NCI-H510A (cell line): Measurements from ENCODE around the gene SORCS1.

Source experiments
- DNase-seq: peaks from one replicate; lab custom pipeline; 2025; lab: John Stamatoyannopoulos, UW

SORCS1 gene

DNA sequence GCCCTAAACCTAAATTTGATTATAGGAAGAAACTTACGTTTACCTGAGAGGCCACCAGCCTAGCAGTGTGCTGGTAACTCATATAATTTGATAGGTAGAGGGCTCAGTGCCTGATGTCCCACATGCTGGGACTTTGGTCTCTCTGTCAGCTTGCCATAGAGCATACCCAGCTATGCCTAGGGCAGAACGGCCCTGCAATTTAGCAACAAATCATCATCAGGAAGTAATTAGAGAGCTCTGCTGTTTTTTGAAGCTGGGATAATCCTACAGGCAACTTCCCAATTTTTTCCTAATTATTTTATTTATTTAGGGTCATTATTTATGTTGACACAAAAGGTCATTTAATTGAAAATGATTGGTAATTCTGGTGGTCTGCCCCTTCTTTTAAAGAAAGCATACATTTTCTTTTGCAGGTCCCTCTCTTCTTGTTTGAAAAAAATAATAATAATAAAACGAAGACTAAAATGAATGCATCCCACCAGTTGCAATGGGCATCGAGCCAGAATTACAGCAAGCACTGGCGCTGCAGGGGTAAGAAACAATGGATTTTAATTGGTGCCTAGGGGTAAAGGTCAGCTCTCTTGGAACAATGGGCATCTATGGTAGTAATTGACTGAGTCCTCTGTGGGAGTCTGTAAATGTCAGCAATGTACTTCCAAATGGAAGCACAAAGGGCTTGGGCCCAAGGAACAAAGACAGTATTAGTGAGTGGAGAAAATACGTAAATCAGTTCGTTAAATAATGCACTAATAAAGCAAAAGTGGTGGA is 348.0 kb downstream of the SORCS1 start:
- no peak for DNase-seq

DNA sequence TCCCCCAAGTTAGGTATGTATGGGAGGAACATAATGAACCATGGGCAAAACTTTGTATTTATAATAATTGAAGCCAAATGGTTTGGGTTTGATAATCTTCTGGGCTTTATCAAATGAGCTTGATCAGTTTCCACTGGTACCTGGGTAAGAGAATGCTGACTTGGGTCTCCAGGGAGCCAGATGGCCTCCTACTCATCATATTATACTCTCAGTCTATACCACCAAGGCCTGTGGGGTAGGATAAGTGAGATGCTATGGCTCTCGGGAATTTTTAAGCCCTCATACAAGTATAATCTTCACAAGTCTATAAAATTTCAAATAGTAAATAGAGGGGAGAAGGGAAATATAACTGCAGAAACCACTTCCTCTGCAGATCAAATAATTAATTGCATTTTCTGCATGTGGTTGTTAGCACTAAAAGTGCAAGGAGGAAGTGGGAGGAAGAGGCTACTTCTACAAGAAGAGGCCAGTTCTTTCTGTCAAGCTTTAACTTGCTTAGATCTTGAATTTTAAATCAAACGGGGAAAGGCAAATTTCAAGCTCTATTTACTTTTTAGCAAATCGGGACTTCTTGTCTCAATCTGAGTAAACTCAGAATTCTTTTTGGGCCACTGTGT is 349.0 kb downstream of the SORCS1 start:
- no peak for DNase-seq

GRCh38 chr10:106804992-106805582 is 359.4 kb downstream of the SORCS1 start:
- DNase-seq = no peak

DNA sequence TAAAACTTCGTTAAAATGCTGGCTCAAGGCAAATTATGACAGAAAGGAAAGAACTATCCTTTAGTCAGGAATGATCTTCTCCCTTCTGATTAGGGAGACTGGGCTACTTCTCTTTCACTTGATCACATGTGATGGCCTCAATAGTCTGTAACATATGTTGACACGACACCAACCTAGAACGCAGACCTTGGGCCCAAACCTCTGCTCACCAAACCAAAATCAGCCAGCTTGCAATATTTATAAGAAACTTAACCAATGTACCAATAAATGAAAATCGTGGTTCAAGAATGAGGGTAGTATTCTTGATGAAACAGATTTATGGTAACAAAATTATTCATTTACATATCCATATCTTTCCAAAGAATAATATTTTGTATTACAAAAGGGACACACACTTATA is 361.6 kb downstream of the SORCS1 start:
- DNase-seq = no peak

DNA sequence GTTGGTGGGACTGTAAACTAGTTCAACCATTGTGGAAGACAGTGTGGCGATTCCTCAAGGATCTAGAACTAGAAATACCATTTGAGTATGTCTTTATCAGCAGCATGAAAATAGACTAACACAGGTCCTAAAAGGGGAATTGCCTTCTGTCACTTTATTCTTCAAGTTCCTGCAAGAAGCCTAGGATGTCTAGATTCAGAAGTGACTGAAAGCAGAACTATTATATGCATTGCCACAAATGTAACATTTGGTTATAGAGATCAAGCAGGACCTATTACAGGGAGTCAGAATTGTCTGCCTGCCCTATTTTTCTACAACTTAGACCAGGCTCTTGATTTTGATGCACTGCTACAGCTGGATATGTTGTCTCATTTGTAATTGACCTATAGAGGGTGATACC is 364.7 kb downstream of the SORCS1 start:
- no peak for DNase-seq

DNA sequence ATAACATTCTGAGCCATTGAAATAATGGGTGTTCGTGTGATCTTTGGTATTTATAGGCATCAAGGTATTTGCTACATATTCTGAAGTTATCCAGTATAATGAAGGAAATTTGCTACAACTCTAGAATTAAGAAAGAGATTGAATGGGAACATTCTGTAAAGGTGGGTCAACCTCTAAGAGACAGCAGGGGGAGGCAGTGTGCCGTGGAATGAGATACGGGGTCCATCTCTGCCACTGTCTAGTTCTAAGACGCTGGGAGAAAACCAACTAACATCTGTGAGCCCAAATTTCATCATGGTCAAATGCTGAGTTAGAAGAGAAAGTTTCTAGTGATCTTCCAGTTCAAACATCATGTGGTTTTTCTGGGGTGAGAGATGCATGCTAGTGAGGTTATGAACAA is 368.9 kb downstream of the SORCS1 start:
- DNase-seq = no peak

DNA sequence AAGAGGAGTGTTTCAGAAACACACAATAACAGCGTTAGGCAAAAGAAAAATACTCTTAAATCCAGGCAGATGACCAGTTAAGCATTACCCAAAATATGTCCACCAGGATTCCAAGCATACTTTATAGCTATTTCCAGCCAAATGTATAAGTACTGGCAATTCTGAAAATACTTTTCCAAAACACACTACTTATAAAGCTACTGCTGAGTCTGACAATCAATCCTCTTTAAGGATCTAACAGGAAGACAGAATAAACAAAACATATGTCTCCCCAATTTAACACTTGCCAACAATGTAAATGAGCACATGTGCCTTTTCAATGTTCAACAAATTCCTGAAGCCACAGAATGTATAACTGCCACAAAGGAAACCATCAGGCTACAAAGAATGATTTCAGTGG is 370.9 kb downstream of the SORCS1 start:
- no peak for DNase-seq

DNA sequence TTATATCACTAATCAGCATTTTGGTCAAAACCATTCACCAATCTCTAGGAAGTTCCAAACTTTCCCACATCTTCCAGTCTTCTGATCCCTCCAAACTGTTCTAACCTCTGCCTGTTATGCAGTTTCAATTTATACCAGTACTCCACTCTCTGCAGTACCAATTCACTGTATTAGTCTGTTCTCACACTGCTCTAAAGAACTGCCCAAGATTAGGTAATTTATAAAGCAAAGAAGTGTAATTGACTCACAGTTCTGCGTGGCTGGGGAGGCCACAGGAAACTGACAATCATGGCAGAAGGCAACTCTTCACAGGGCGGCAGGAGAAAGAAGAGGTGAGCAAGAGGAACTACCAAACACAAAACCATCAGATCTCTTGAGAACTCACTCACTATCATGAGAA is 374.9 kb downstream of the SORCS1 start:
- DNase-seq = no peak

DNA sequence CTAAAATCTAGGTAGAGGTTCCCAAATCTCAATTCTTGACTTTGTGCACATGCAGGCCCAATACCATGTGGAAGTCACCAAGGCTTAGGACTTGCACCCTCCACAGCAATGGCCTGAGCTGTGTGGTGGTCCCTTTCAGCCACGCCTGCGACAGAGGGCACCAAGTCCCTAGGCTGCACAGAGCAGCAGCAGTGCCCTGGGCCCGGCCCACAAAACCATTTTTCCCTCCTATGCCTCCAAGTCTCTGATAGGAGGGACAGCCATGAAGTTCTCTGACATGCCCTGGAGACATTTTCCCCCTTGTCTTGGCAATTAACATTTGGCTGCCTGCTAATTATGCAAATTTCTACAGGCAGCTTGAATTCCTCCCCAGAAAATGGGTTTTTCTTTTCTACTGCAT is 375.5 kb downstream of the SORCS1 start:
- no peak for DNase-seq

DNA sequence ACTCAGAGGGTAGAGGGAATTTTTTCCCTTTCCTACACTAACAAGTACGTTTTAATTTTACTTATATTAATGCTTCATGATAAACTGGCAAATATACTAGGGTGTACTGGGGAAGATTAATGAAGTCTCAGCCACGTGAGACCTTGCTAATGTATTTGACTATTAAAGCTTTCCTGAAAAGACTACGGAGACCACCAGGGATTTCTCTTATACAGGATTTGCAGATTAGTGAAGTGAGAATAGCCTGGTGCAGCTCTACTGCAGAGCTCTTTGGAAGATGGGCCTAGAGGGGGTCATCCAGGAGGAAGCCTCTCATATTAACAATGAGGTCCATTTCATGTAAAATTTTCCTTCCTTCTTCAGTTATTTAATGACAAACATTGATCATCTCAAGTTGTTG is 379.0 kb downstream of the SORCS1 start:
- no peak for DNase-seq

GRCh38 chr10:106780632-106781031 is 383.9 kb downstream of the SORCS1 start:
- DNase-seq = no peak

- DNase-seq = no peak
Observed at GRCh38 chr10:106777841-106778240, 386.7 kb downstream of the SORCS1 start.

GRCh38 chr10:106775127-106775526 is 389.4 kb downstream of the SORCS1 start:
- DNase-seq = no peak

- DNase-seq = no peak
Observed at GRCh38 chr10:106772957-106773356, 391.5 kb downstream of the SORCS1 start.

- DNase-seq = no peak
Observed at GRCh38 chr10:106771154-106771553, 393.4 kb downstream of the SORCS1 start.

- DNase-seq = no peak
Observed at GRCh38 chr10:106768204-106768603, 396.3 kb downstream of the SORCS1 start.

DNA sequence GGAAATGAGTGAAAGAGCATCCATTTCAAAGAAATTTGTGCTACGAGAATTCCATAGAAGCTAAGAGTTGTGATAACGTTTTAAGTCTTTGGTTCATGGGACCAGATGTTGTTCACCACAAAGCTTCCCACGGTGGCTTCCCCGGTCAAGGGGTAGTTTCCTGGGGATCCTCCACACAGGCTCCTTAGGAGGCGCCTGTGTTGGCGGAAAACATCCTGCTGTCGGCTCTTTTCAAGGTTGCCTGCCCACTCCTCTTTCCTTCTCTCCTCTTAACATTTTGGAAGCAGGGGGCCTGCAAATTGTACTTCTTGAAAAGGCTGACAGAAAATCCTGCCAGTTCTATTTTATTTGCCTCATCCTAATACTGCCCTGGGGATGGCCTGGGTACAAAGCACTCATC is 398.6 kb downstream of the SORCS1 start:
- no peak for DNase-seq

- DNase-seq = no peak
Observed at GRCh38 chr10:106765241-106765754, 399.2 kb downstream of the SORCS1 start.

DNA sequence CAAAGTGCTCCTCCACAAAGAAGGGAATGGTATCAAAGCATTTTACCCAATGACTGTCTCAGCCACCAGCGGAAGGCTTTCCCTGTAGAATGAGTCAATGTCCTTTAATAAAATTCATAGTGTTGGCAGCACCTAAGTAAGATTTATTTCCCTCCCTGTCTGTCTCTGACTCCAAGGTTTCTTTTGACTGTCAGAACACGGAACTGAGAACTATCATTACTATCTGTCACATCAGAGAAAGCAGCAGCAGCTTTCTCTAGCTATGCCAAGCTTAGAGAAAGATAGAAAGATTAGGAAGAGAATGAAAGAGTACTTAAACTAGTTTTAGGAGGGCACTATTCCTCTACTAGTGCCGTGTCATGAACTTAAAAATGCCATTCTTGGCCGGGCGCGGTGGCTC is 400.1 kb downstream of the SORCS1 start:
- no peak for DNase-seq

DNA sequence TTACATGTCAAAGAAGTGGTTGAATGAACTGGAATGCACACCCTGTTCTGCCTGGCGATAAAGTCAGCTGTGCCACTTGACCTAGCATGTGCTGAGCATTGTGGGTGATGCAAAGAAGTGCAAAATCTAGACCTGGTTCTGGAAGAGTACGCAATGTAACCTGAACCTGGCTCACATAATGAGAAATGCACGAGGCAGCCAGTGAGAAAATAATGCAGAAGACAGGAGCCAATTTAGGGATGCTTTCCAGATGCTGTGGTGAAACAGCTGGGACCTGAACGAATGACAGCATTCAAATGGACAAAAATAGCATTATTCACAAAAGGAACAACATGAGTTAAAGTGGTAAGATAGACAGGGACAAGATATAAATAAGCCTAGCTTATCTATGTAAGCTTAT is 402.6 kb downstream of the SORCS1 start:
- DNase-seq = no peak

DNA sequence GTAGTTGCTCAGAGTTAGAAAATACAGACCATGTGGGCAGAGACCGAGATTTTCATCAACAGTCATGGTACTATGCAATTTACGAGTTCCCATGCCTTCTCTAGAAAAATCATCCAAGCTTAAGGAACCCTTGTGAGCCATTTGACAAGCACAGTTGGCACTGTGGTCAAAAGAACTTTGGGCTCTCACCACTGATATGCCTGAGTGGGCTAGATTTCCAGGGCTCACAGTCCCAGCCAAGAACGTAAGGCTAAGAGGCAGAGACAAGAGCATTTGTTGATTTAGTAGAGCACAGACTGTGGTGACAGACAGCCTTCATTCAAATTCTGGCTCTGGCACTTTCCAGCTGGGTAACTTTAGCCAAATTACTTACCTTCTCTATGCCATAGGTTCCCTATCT is 407.0 kb downstream of the SORCS1 start:
- no peak for DNase-seq

DNA sequence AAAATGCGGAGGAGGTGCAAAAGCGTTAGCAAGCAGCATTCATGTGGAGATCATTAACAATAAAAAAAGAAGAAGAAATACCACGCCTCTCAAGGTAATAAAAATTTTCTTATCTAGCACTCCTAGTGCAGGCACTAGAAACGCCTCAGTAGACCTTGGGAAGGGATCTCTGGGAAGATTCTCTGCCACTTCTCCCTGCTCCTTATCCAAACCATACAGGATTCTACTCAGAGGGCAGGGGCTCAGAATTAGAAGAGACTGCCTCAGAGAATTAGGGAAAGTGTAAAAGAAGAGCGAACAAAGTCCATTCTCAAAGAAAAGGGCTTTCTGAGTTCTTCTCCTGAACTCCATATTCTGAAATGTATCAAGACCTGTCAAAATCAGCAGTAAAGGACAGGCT is 413.4 kb downstream of the SORCS1 start:
- DNase-seq = no peak

GRCh38 chr10:106746868-106747267 is 417.6 kb downstream of the SORCS1 start:
- DNase-seq = no peak
